ENCODE data around the gene PLXNC1.

The PLXNC1 gene

GRCh38 chr12:94207849-94208621 is 59.7 kb downstream of the PLXNC1 start:
- DNase-seq, result no peak

- no peak for DNase-seq
These were observed 60.2 kb downstream of the PLXNC1 start for GRCh38 chr12:94208622-94208966.

- no peak for DNase-seq
These were observed 60.9 kb downstream of the PLXNC1 start for GRCh38 chr12:94209240-94209639.

GRCh38 chr12:94211021-94211420 is 62.6 kb downstream of the PLXNC1 start:
- DNase-seq, result no peak

DNA sequence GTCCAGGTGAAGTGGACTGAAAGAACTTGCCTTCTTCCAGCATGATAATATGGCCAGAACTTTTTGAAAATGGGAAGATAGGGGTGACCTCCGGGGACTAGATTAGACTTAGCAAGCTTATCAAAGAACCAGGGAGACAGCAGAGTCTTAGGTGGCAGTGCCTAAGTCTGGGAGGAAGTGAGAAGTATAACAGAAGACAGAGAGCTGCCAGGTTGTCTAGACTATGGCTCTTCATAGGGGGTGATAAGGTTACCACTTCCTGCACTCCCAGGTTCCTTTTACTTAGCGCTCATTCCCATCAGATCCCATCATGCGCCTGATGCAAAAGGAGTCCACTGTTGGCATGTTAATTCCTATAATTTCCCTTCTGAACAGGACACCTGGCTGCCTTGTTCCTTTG is 69.9 kb downstream of the PLXNC1 start:
- DNase-seq, result no peak

- DNase-seq, result no peak
These were observed 71.4 kb downstream of the PLXNC1 start for GRCh38 chr12:94219622-94220302.

DNA sequence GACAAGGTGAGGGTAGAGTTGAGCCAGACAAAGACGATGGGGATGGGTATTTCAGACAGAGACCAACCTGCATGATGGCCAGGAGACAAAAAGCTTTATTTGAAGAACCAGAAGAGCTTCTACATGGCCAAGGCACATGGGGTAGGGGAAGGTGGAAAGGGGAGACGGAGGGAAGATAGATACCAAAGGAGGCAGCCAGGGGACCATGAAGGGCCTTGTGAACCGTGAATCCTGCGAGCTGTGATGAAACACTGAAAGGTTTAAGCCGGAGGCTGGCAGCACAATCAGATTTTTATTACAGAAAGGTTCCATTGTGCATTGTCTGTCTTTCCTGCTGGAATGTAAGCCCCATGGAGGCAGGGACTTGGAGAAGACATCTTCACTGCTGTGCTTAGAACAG is 72.4 kb downstream of the PLXNC1 start:
- no peak for DNase-seq

GRCh38 chr12:94222351-94223084 is 74.1 kb downstream of the PLXNC1 start:
- no peak for DNase-seq

DNA sequence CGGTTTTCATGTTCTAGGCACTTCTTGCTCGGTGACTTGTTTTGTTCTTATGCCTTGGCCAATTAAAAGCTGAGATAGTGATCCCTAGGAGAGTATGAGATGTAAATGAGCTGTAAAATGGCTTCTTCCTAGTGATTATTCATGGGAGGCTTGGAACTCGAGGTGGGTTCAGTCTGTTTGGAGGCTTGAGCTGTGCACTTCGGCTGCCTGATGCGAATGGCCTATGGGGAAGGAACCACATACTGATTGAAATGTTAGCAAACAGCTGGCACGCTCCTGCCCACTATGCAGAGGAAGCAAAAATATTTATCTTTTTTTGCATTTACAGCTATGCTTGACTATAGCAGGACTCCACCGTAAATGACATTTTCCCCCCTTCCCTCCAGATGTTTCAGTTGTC is 75.5 kb downstream of the PLXNC1 start:
- no peak for DNase-seq

DNA sequence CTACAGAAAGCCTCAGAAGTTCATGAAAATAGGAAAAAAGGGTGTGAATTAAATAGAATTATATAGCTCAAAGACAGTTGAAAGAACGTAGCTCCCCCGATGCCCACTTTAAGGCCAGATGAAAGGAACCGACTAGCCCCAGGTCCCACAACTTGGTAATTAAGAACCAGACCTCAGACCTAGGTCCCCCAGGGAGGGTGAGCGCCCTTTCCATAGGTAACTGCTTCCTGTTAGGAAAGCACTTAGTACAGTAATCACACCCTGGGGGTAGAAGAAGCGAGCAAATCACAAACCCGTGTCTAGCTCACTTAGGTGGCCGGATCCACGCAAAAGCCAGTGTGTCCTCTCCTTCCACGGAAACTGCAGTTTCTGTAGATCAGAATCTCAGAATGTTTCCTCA is 77.1 kb downstream of the PLXNC1 start:
- DNase-seq, result no peak

GRCh38 chr12:94225947-94226630 is 77.7 kb downstream of the PLXNC1 start:
- DNase-seq, result no peak

- no peak for DNase-seq
These were observed 78.7 kb downstream of the PLXNC1 start for GRCh38 chr12:94227066-94227465.

- DNase-seq, result no peak
These were observed 80.1 kb downstream of the PLXNC1 start for GRCh38 chr12:94228488-94228907.

DNA sequence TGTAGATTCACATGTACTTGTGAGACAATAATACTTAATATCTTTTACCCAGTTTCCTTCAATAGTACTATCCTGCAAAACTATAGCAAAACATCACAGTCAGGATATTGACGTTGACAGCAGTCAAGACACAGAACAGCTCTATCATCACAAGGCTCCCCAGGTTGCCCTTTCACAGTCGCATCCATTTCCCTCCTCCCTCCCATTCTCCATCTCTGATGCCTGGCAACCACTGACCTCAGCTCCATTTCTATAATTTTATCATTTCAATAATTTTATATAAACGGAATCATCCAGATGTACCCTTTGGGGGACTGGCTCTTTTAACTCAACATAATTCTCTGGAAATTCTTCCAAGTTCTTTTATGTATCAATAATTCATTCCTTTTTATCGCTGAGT is 81.5 kb downstream of the PLXNC1 start:
- no peak for DNase-seq

- no peak for DNase-seq
These were observed 82.1 kb downstream of the PLXNC1 start for GRCh38 chr12:94230357-94230905.

DNA sequence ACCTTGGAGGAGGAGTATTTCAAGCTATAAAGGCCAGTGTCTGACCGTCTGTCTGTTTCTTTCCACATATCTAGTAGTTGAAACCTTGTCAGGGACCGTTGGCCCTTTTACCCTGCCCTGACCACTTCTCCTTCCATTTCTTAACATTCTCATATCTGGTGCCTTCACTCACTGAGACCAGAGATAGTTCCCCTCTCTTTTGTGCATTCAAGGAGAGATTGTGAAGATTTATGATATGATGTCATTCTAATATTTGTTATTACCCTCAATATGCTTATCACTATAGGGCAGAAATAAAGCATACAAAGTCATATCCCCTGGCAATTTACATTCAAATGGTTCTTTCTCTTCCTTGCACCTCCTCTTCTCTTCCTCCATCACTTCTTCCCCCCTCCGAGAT is 83.3 kb downstream of the PLXNC1 start:
- DNase-seq, result no peak

- DNase-seq, result peak; percentile 36
These were observed 87.5 kb downstream of the PLXNC1 start for GRCh38 chr12:94235848-94236247.

- DNase-seq, result no peak
These were observed 91.1 kb downstream of the PLXNC1 start for GRCh38 chr12:94239332-94239993.

GRCh38 chr12:94240171-94240570 is 91.8 kb downstream of the PLXNC1 start:
- DNase-seq, result no peak

DNA sequence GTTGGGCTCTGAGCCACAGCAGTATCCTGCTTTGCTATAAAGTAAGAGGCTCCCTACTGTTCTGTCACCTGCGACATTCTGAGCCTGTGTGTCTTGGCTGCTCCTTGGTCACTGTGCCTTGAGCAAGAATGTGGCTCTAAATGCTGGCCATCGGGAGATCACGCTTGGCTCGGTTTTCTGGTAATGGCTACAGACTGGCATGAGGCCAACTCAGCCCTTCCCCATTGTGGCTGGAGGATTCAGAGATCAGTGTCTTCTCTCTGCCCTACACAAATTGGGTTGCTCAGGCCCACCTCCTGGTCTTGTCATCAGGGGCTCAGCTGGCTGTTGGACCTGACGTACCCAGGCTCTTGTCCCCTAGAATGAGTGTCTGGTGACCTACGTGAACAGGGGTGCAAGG is 94.5 kb downstream of the PLXNC1 start:
- DNase-seq, result no peak

- DNase-seq, result no peak
These were observed 96.1 kb downstream of the PLXNC1 start for GRCh38 chr12:94244165-94245133.
